Stimulated activated CD8-positive, alpha-beta memory T cell treated with anti-CD3 and anti-CD28 coated beads, Interleukin-12 subunit alpha, Interleukin-12 subunit beta, amount 100 ng/mL, for 24 hours (primary cell): ENCODE measurements around the gene PIGH.
"Not testable (repeated sequence)": the region's sequence is repeated elsewhere in the genome, so short reads cannot be mapped to it uniquely, and the experiment has no call there.

Experiments
- DNase-seq: peaks from one replicate; pipeline ENCODE4 v3.0.0-alpha.2; 2020; ENCODE audit errors: extremely low read depth

PIGH gene, protein sequence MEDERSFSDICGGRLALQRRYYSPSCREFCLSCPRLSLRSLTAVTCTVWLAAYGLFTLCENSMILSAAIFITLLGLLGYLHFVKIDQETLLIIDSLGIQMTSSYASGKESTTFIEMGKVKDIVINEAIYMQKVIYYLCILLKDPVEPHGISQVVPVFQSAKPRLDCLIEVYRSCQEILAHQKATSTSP

DNA sequence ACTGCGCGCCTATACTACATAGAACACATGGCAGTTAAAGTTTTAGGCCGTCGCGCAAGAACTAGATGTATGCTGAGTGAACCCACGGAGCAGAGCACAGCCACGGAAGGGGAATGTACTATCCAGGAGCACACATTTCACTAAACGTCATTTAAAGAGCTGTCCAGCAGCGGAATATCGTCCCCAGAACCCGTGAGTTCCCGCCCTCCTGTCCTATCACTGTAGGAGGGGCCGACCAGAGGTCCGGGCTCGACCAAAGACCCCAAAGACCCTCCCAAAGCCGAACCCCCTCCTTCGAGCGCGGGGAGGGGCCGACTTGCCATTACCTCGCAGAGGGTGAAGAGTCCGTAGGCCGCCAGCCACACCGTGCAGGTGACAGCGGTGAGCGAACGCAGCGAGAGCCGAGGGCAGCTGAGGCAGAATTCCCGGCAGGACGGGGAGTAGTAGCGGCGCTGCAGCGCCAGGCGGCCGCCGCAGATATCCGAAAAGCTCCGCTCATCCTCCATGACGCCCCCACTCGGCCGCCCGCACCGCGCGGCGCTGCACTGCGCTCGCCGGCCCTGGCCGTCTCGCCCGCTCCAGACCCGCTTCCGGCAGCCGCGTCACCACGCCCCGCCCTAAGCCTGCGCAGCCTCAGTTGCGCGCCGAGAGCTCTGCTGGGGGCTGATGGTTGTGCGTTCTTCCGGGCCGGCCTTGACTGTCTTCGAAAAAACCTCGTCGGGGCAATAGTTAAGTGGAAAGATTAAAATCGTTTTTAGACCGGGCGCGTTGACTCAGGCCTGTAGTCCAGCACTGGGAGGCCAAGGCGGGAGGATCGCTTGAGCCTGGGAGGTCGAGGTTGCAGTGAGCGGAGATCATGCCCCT is at the start of gene PIGH:
Gene PIGH (minus strand): TSS at position 571 of the 864 bp plus-strand sequence. CDS start 65 bp downstream, at position 506.
- peak; percentile 82 for DNase-seq

DNA sequence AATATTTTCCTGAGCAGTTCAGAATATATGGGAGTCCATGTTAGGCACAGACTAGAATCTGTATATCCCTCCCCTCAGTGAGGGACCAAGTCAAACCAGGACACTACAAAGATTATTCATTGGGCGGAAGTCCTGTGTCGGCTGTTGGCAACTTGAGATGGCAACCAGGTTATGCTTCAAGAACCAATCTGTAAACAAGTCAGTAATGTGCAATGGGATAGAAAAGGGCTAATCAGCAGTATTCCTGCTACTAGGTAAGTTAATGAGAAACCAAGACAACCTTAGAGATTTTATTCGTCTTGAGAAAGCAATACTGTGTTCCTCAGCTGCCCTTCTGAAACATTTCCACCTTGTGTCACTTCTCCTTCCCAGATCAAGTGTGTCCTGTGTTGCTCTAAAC is 46.1 kb upstream of the PIGH start:
- DNase-seq: no peak

DNA sequence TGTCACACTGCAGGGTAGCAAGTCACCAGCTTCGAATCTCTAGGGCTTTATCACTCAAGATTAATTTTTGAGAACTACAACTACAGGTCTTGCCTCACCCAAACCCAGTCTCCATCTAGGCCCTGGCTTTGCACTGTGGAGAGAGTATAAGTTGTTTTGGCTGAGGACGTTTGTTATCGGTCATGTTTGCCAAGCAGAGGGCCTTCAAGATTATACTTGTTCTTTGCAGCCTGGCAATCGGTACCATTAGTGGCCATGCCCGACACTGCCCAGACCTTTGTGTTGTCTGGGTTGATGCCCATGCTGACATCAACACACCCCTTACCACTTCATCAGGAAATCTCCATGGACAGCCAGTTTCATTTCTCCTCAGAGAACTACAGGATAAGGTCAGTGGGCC is 45.3 kb upstream of the PIGH start:
- no peak for DNase-seq

DNA sequence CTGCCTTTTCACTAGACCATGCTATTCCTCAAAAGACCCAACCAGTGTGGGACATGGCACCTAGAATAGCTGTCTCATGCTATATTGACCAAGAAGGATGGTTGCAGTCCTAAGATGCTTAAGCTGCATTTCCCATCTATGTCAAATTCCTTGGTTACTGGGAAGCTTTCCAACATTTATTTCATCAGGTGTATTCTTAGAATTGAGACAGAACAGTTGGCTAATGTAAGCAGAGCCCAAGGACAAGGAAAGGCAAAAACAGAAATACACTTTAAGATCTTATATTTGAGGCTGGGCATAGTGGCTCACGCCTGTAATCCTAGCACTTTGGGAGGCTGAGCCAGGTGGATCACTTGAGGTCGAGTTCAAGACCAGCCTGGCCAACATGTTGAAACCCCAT is 44.4 kb upstream of the PIGH start:
- no peak for DNase-seq

DNA sequence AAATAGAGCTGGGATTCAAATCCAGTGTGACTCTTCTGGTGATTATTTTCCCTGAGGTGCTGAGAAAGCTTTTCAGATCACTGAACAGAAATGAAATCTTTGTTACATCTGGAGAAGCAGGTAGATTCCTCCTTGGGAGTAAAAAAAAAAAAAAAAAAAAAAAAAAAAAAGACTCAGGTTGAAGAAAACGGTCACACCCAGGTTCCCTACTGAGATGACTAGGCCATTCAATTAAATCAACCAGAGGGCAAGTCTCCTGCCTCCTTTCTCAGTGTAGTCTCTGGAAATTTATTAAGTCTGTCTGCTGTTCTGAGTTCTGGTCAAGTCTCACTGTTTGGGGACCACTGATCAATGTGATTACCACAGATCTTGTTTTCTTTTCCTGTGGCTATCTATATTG is 43.6 kb upstream of the PIGH start:
- no peak for DNase-seq

DNA sequence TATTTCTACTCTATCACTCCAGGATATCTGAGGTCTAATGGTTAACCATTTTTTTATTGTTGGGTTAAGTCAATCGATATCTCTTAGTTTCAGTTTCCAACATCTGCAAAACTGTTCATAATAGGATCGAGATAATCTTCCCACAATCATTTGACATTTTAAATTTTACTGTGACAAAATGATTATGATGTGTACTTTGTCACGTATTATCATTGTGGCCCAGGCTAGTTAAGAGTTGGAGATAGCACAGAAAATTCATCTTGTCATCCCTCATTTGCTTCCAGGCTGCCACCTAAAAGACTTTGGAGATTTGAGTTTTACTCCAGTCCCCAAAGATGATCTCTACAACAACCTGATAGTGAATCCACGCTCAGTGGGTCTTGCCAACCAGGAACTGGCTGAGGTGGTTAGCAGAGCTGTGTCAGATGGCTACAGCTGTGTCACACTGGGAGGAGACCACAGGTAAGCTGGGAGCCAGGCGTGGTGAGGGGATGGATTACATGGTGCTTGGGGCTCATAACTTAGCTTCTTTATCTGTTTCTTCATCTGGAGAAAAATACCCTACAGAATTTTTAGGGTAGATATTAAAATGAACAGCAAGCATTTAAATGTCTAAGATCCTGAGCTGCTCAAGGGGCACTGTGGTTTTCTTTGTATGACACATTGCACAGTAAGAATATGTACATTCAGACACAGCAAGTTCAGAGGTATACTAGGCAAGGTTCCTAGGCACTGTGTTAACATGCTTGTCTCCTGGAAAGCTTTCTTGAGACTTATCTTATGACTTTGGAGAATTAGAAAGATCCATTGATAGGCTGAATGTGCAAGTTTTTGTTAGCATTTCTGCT is 42.1 kb upstream of the PIGH start:
- DNase-seq: no peak

DNA sequence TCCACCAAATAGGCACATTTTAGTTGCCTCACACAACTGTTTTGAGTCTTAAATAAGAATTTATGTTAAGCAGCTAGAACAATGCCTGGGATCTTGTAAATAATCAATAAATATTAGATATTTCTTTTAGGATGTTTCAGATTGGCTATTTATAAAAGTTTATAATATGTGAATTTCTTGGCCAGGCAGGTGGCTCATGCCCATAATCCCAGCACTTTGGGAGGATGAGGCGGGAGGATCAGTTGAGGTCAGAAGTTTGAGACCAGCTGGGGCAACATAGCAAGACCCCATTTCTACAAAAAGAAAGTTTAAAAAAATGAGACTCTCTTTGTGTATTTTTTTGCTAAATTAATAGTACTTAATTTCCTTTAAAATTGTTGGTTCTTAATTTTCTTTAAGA is 41.4 kb upstream of the PIGH start:
- no peak for DNase-seq

DNA sequence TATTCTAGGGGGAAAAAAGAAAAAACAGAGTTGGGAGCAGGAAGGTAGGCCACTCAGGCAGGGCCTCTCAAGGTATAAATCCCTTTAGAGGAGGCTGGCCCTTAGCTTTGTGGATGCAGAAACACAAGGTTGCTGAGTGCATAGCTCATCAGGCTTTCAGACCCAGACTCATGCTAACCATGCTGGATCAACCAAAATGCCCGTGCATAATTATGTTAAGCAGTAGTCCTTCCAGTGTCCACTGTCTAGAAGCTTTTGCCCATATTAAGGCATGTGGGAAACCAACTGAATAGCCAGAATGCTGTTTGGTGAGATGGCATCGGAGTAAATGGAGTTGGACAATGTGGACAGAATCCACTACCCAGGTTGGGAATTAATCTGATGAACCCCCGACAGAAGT is 38.6 kb upstream of the PIGH start:
- DNase-seq: no peak

DNA sequence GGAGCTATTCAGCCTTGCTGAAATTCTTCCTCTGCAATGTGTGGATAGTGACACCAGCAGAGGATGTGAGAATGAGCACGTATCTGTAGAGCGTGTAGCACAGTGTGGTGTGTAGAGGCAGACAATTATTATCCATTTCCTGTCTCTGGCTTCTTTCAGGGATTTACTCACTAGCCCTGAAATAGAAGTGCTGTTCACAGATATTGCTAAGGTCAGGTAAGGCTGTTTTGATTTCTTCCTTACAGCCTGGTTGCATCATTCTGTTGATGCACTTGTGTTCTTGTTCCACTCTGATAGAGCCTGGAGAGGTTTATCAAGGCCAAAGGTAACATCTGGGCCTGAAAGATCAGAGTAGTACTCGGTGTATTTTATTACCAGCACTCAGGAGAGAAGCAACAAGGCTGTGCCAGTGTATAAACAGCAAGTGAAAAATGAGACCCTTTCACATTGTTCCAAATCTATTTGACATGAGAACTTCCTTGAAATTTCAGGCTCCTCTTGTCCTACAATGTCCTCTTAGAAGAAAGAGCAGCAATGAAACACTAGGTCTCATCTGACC is 36.4 kb upstream of the PIGH start:
- no peak for DNase-seq

DNA sequence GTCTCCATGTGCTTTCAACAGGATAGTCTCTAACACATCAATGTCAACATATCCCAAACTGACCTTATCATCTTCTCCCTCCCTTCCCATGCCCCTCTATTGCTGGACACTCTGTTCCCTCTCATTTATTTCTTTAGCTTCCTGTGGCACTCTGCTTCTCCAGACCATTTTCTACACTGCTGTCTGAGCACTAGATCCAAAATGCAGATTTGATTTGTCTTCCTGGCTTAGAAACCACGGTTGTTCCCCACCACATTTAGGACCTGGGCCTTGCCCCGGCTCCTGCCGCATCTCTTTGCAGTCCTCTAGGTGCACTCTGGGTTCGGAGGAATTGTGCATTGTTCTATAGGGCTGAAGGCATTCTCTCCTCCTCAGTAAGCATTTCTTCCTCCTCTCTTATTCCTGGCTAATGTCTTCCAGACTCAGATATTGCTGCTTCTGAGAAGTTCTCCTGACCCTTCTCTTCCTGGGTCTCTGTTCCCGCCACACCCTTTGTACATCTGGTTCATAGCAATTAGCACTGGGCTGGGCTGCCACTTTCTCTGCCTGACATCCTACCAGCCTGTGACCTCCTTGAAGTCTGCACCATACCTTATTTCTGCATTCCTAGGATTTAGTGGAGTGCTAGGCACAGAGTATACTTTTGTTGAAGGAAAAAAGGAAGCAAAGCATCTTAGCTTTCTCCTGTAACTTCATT is 33.5 kb upstream of the PIGH start:
- DNase-seq: no peak

DNA sequence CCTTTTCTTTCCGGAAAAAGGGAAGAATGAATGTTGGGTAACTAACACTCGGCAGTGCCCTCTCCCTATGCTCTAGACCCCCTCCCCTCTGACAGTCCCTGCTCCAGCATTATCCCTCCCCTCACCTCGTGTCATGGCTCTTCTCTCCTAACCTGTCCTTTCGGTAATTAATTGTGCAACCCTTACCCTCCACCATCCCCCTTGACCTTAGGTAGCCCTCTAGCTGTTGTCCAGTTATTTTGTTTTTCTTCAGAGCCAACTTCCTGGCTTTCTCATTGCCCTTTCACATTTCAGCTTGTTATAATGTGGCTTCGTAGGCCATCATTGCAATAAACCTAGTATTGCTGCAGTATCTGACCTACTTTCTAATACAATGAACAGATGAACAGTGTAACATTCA is 30.9 kb upstream of the PIGH start:
- no peak for DNase-seq

DNA sequence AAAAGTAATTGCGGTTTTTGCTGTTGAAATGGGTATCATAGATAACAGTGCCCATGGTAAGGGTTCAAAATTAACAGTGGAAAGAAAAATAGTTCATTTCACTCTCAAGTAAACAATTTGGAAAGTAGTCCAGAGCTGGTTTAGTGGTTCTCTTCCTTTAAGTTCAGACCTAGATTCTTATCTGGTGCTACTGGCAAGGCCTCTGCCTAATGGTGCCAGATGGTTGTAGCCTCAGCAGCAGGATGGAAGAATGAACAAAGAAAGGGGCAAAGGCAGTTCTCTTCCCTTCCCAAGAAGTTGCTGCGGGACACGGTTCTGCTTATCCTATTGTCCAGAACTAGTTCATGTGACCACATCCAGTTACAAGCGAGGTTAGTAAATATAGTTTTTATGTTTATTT is 30.1 kb upstream of the PIGH start:
- DNase-seq: no peak

DNA sequence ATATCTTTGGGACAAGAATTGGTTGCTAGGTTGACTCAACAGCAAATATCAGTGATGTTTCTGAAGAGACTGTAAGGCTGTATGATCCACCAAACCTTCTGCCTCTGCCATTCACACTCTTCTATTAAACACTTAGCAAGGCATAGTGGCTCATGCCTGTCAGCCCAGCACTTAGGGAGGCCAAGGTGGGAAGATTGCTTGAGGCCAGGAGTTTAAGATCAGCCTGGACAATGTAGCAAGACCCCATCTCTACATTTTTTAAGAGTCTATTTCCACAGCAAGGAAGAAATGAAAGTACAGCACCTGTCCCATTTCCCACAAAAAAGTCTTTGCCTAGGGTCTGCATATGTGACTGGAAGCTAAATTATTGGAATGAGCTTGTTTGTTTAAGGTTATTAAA is 27.5 kb upstream of the PIGH start:
- DNase-seq: no peak

DNA sequence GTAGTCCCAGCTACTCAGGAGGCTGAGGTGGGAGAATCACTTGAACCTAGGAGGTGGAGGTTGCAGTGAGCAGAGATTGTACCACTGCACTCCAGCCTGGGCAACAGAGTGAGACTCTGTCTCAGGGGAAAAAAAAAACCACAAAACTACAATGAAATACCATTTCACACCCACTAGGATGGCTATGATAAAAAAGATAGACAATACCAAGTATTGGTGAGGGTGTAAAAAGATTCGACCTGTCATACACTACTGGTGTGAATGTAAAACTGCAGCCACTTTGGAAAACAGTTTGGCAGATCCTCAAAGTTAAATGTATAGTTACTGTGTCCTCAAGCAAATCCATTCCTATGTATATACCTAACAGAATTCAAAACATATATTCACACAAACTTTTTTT is 26.1 kb upstream of the PIGH start:
- DNase-seq: not testable (repeated sequence)

DNA sequence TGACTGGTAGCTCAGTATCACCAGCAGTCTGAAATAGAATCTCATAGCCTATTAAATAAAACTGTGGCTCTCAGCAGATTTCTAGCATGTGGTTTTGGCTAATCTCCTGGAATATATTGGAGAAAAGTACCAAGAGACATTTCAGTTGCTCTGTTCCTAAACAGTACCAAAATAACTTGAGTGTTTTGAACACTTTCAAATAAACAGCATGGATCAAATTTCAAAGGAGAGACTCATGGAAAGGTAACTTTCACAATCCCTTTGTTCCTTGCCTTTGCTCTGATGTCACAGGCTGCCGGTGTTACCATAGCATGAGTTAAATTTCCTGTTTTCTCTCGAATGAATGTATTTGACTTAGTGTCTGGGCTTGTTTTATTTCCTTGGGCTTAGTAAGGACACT is 23.0 kb upstream of the PIGH start:
- no peak for DNase-seq

DNA sequence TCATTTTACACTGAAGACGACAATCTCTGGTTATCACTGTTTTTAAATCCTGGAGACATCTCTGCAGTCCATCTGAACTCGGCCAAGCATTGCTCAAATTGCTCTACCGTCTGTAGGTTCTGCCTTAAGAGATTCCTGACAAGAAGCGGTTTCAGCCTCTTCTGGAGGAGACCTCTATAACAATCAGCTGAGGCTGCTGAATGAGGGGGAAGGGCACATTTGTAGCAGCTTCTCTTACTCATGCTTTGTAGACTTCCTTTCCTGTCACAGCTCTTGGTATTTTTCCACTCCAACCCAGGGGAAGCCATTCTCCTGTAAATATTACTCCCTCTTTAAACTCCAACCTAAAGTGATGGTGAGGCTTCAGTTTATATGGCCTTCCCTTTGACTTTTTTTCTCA is 22.6 kb upstream of the PIGH start:
- no peak for DNase-seq

DNA sequence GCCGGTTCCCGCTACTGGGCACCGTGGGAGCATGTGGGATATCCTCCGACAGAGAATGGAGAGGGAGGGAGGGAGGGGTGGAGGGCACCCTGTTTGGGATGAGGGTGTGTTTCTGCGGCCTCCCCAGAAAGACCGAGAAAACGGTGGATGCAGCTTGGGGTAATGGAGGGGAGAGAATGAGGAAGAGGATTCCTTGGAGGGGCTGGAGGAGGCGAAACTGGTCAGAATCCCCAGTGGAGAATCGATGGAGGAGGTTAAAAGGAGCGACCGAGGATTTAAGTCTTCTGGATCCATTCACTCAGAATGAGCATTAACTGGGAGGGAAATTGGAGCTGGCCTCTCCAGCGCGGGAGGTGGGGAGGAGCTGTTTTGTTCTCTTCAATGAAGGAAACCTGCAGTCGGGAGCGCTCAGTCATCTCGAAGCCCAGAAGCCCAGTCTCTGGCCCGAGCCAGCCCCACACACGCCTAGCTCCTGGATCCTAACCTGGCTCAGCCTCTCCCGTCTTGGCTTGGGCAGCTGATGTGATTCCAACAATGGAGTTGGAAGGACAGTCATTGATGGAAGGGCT is 20.2 kb upstream of the PIGH start:
- DNase-seq: no peak

DNA sequence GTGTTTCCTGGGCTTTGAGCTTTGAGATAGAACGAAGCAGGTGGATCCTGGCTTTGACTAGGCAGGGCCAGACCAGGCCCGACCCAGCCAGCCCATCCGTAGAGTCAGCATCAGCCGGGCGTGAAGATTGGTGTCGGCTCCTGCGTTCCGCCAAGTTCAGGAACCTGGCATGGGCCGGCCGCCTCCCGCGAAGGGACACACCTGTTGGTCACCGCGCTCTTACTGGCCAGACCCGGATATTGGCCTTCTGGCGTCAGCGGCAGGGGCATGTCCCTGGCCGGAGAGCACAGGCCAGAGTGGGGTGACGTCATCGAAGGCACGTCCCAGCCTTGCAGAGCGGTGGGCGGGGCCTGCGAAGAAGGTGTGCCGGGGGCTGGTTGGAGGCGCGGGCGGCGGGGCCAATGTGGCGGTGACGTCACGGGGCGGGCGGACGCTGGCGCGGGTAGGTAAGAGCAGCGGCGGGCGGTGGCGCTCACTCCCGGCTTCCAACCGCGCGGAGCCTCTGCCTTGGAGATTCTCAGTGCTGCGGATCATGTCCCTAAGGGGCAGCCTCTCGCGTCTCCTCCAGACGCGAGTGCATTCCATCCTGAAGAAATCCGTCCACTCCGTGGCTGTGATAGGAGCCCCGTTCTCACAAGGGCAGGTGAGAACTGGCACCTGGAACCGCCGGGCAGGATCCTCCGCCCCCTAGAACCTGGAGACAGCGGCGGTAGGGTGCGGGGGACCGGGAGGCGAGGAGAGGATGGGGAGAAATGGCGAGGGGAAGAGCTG is 19.6 kb upstream of the PIGH start, which contains the start of gene ARG2:
Gene ARG2 (plus strand): TSS at position 475 of the 771 bp plus-strand sequence. CDS start 58 bp downstream, at position 533.
- DNase-seq: peak; percentile 94

DNA sequence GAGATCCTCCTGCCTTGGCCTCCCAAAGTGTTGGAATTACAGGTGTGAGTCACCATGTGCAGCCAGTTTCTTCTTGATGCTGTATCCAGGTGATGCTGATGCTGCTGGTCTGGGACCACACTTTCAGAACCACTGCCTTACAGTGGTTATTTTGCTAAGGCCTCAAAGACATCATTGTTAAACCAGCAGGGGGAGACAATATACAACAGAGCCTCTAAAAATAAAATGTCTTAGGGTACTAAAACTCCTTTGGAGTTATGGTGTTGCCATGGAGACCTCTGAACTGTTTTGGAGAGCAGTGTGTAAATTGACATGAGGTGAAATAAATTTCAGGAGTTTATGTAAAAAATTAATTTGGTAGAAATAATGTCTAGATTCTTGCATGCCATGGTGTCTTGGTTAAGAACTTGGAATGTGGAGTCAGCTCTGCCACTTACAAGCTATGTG is 18.6 kb upstream of the PIGH start:
- DNase-seq: no peak

DNA sequence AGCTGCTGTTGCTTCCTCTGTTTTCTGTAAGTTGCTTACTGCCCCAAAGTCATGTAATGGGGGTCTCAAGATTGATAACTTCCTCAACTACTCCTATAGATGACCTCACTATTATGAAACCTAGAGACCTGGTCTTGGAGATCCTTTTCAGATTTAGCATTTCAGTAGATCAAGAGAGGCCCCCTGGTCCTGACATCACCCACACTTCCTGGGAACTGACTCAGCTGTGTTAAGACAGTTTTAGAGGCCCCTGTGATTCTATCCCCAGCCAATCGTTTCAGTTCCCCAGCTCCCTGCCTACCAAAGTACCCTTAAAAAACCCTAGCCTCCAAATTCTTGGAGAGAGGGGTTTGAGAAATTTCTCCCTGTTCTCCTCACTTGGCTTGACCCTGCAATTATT is 10.4 kb upstream of the PIGH start:
- DNase-seq: no peak
